Osteocyte (in vitro differentiated cells): ENCODE data around the gene RAP2B. TPM values are rescaled to one million over a fixed set of nuclear protein-coding genes. Genes with fewer than 3 reads are reported as not detected.

Source experiments
- DNase-seq: peaks from one replicate; pipeline ENCODE4 v3.0.0; 2021; ENCODE audit warnings: mixed read lengths; ENCODE audit not compliant: unreplicated experiment; ENCODE audit errors: extremely low spot score
- H3K27ac Mint-ChIP-seq: one replicate; pipeline ENCODE4 v1.8.0; 2021; ENCODE audit warnings: mild to moderate bottlenecking, mixed read lengths; ENCODE audit not compliant: unreplicated experiment
- H3K27me3 Mint-ChIP-seq: one replicate; pipeline ENCODE4 v1.8.0; 2021; ENCODE audit warnings: mixed read lengths; ENCODE audit not compliant: unreplicated experiment
- H3K36me3 Mint-ChIP-seq: one replicate; pipeline ENCODE4 v1.8.0; 2021; ENCODE audit warnings: mixed read lengths; ENCODE audit not compliant: unreplicated experiment
- H3K4me1 Mint-ChIP-seq: one replicate; pipeline ENCODE4 v1.8.0; 2021; ENCODE audit warnings: mixed read lengths; ENCODE audit not compliant: unreplicated experiment
- H3K4me3 Mint-ChIP-seq: one replicate; pipeline ENCODE4 v1.8.0; 2021; ENCODE audit warnings: mild to moderate bottlenecking, moderate library complexity, mixed read lengths; ENCODE audit not compliant: unreplicated experiment
- H3K9me3 Mint-ChIP-seq: one replicate; pipeline ENCODE4 v1.8.0; 2021; ENCODE audit warnings: mixed read lengths; ENCODE audit not compliant: unreplicated experiment
- total RNA-seq: library from RNA; stranded (reverse); gene quantifications from 2 replicates; pipeline ENCODE4 v1.2.1, GENCODE V29; 2021
- TF ChIP-seq, protein P1 (sequence below): fragments of 200-600 bp; sonication (generic); IDR thresholded peaks from 2 replicates; pipeline ENCODE4 v1.5.0; 2021; ENCODE audit warnings: antibody characterized with exemption, mild to moderate bottlenecking, moderate library complexity

Gene RAP2B
- total RNA-seq, 1 donor from 2014 or later: 15.9 TPM

DNA sequence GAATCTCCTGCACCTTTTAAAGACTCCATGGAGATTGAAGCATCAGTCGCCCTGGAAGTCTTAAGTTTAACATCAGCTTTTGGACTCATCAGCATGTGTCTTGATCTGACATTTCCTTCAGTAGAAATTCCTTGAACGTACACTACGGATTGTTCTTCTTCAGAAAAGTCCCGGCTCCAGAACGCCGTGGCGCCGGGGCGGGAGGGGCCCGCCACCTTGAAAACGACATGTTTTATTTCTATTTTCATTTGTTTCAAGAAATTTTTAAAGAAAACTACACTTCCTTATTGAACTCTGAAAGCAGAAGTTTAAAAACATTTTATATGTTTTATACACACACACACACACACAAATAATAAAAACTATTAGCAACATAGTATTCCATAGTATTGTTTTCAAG is 32.6 kb upstream of the RAP2B start:
- no peaks in the 10 kb centered on the region for H3K36me3 Mint-ChIP-seq
- H3K27ac Mint-ChIP-seq: no peak overlapping the region
- TF ChIP-seq, protein P1, sequence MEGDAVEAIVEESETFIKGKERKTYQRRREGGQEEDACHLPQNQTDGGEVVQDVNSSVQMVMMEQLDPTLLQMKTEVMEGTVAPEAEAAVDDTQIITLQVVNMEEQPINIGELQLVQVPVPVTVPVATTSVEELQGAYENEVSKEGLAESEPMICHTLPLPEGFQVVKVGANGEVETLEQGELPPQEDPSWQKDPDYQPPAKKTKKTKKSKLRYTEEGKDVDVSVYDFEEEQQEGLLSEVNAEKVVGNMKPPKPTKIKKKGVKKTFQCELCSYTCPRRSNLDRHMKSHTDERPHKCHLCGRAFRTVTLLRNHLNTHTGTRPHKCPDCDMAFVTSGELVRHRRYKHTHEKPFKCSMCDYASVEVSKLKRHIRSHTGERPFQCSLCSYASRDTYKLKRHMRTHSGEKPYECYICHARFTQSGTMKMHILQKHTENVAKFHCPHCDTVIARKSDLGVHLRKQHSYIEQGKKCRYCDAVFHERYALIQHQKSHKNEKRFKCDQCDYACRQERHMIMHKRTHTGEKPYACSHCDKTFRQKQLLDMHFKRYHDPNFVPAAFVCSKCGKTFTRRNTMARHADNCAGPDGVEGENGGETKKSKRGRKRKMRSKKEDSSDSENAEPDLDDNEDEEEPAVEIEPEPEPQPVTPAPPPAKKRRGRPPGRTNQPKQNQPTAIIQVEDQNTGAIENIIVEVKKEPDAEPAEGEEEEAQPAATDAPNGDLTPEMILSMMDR: no peak
- H3K27me3 Mint-ChIP-seq: no peaks in the 10 kb centered on the region
- H3K4me3 Mint-ChIP-seq: no peak overlapping the region
- H3K4me1 Mint-ChIP-seq: peaks cover 34% of the 10 kb centered on the region
- no peak for DNase-seq
- H3K9me3 Mint-ChIP-seq: peaks cover 2% of the 10 kb centered on the region

DNA sequence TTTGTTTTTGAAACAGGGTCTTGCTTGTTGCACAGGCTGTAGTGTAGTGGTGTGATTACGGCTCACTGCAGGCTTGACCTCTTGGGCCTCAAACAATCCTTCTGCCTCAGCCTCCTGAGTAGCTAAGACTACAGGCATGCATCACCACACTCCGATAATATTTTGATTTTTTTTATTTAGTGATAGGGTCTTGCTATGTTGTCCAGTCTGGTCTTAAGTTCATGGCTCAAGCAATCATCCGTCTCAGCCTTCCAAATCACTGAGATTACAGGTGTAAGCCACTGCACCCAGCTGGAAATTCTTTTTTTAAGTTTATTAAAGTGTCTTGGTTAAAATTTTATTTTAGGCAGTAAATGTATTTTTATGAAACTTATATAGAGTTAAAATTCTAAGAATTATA is 32.2 kb upstream of the RAP2B start:
- Mint-ChIP-seq H3K27me3 (no peaks in the 10 kb centered on the region), H3K4me1 (peaks cover 34% of the 10 kb centered on the region), H3K9me3 (no peaks in the 10 kb centered on the region), H3K4me3 (no peak overlapping the region), H3K27ac (peak overlapping the region; percentile 74), H3K36me3 (no peaks in the 10 kb centered on the region)
- TF ChIP-seq, protein P1: no peak
- DNase-seq: no peak

DNA sequence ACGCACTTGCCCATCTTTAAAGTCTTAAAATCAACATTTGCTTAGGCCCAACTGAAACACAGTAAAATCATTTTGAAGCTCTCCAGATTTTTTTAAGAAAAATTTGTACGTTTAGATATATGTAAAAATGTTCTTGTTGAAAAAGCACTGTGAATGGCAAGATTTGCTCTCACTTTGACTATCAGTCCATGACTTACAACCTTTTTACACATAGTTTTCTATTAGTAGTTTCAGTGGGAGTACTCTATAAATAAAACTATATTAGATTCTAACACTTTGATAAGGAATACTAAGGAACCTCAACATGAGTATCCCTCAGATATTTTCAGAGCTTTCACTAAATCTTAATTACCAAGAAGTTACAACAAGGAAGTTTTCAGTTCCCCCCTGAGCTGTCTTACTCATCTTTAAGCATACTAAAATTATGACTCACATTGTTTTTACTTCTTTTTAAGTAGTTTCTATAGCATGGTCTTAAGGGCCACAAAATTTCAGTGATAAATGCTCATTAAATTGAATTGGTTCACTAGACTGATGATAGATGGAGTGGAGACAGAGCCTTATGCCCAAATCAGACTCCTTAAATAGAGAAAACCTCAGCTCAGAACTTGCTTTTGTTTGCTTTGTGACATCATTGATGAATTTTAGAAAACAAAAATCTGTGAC is 31.6 kb upstream of the RAP2B start:
- no peaks in the 10 kb centered on the region for H3K27me3 Mint-ChIP-seq
- no peak for DNase-seq
- H3K36me3 Mint-ChIP-seq: no peaks in the 10 kb centered on the region
- peaks cover 34% of the 10 kb centered on the region for H3K4me1 Mint-ChIP-seq
- no peaks in the 10 kb centered on the region for H3K9me3 Mint-ChIP-seq
- TF ChIP-seq, protein P1: no peak
- peak overlapping the region; percentile 74 for H3K27ac Mint-ChIP-seq
- no peak overlapping the region for H3K4me3 Mint-ChIP-seq

DNA sequence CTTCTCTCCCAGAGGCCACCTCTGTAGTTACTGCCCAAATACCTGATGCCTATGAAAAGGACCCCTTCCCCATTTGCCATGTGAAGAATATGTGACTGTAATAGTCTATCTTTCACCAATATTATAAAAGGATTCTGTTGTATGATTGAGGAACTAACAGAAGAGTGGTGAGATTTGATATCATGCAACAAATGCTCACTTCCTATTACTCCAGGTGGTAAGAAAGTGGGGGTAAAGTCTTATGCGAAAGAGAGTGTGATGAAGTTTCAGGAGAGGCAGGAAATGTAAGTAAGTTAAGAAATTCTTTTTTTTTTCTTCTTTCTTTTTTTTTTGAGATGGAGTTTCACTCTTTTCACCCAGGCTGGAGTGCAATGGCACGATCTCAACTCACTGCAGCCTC is 24.4 kb upstream of the RAP2B start:
- peak overlapping the region; percentile 98 for H3K27ac Mint-ChIP-seq
- H3K4me3 Mint-ChIP-seq: no peak overlapping the region
- peaks cover 43% of the 10 kb centered on the region for H3K4me1 Mint-ChIP-seq
- TF ChIP-seq, protein P1: no peak
- no peaks in the 10 kb centered on the region for H3K9me3 Mint-ChIP-seq
- no peaks in the 10 kb centered on the region for H3K27me3 Mint-ChIP-seq
- no peaks in the 10 kb centered on the region for H3K36me3 Mint-ChIP-seq
- no peak for DNase-seq

DNA sequence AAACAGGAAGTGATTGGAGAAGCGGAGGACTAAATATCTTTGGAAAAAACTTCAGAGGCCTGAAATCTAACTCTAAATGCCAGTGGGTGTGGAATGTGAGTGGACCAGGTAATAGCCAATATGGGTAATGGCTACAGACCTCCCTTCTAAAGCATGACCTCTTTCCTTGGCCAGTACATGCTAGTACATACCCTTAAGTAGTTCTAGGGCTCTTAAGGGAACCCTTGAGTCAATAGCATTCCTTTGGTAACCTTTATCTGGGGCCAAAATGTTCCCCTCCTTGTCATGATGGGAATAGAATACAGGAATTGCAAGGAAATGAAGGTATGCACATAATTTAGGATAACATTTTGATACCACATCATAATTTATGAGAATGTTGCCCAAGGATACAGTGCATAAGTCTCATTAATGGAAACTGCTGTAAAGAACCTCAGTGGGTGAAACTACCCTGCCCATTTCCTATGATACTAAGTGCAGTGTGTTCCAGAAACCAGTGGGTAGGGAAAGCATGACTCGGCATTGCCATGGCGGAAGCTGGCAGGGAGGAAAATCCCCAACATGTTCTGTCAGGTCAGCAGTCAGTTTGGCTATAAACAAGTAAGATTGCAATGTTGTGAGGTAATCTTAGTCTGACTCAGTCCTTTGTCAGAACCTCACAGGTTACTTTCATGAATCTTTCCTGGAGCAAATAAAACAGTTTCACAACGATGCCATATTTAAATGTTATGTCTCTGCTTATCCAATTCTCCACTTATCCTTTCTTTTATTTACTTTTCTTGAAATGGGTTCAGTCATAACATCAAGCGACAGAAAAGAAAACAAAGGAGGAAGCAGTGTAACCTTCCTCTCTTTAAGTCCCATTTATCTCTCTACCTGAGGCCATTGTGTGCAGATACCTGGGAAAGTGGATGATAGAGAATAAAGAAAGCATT is 23.5 kb upstream of the RAP2B start:
- Mint-ChIP-seq H3K4me3 (peak overlapping the region; percentile 14), H3K27ac (peak overlapping the region; percentile 98), H3K4me1 (peaks cover 50% of the 10 kb centered on the region), H3K27me3 (no peaks in the 10 kb centered on the region), H3K36me3 (no peaks in the 10 kb centered on the region), H3K9me3 (no peaks in the 10 kb centered on the region)
- DNase-seq: no peak
- TF ChIP-seq, protein P1: no peak
